ENCODE results near the gene IGFBPL1. TPM values are rescaled to one million over a fixed set of nuclear protein-coding genes. Genes with fewer than 3 reads are reported as not detected.

Gene IGFBPL1
- polyA plus RNA-seq, 3 donors, result not detected

- Histone ChIP-seq H3K4me1 (ENCODE audit: control insufficient read depth in 1 of 2, insufficient read depth in 2 of 2, low read length in 2 of 2) (no peaks in the 10 kb centered on the region), H3K79me2 (ENCODE audit: insufficient read depth, low read length) (no peaks in the 10 kb centered on the region), H3K4me3 (replicated peaks in 1 of 3; ENCODE audit: low read depth in 2 of 3, low read length in 3 of 3) (no peak overlapping the region), H3K36me3 (replicated peaks in 1 of 2; ENCODE audit: control insufficient read depth in 1 of 2, insufficient read depth in 2 of 2, low read length in 2 of 2) (no peaks in the 10 kb centered on the region), H3K27ac (ENCODE audit: low read depth in 1 of 2, low read length in 2 of 2) (no peak overlapping the region), H2AFZ (ENCODE audit: insufficient read depth, low read depth, low read length, poor library complexity, severe bottlenecking) (no peak overlapping the region), H3K9me3 (replicated peaks in 1 of 2; ENCODE audit: control insufficient read depth in 1 of 2, insufficient read depth in 1 of 2, low read length in 2 of 2) (no peaks in the 10 kb centered on the region), H3K9ac (ENCODE audit: insufficient read depth, low read length, poor library complexity, severe bottlenecking) (no peak overlapping the region), H3K4me2 (replicated peaks; ENCODE audit: extremely low read depth, low read length, poor library complexity, severe bottlenecking) (no peak overlapping the region), H3K27me3 (ENCODE audit: control insufficient read depth in 2 of 2, insufficient read depth in 2 of 2, low read length in 2 of 2) (peaks cover 2 to 9% of the 10 kb centered on the region in 2 donors), H4K20me1 (ENCODE audit: insufficient read depth, low read length) (no peaks in the 10 kb centered on the region)
- Mint-ChIP-seq H3K4me3 (no peak overlapping the region), H3K36me3 (no peaks in the 10 kb centered on the region), H3K4me1 (no peaks in the 10 kb centered on the region), H3K27ac (no peak overlapping the region), H3K27me3 (ENCODE audit: low read depth in 3 of 3) (peaks cover 3 to 18% (median 15%) of the 10 kb centered on the region in 3 donors), H3K9me3 (no peaks in the 10 kb centered on the region)
- no peak for DNase-seq
- 3% methylated on average over 4 of the region's 4 CpGs for WGBS (ENCODE audit: insufficient coverage)
- no peak for TF ChIP-seq CTCF (IDR thresholded peaks at IDR 0.05)
- intact Hi-C loops (cut with micrococcal nuclease), result no loop called here
Measured at GRCh38 chr9:38431116-38431515, 6.9 kb upstream of the IGFBPL1 start.

GRCh38 chr9:38428062-38428461, 3.8 kb upstream of the IGFBPL1 start:
- Mint-ChIP-seq H3K27ac (no peak overlapping the region), H3K36me3 (no peaks in the 10 kb centered on the region), H3K9me3 (peaks cover 0 to 1% (median 0%) of the 10 kb centered on the region in 7 donors), H3K4me3 (no peak overlapping the region), H3K27me3 (ENCODE audit: low read depth in 3 of 3) (peaks cover 24 to 43% (median 36%) of the 10 kb centered on the region in 3 donors), H3K4me1 (peaks cover 4% of the 10 kb centered on the region)
- Histone ChIP-seq H3K9me3 (replicated peaks in 1 of 2; ENCODE audit: control insufficient read depth in 1 of 2, insufficient read depth in 1 of 2, low read length in 2 of 2) (peaks cover 0 to 5% of the 10 kb centered on the region in 2 donors), H3K4me1 (ENCODE audit: control insufficient read depth in 1 of 2, insufficient read depth in 2 of 2, low read length in 2 of 2) (no peaks in the 10 kb centered on the region), H3K27me3 (ENCODE audit: control insufficient read depth in 2 of 2, insufficient read depth in 2 of 2, low read length in 2 of 2) (peaks cover 22 to 33% of the 10 kb centered on the region in 2 donors), H3K36me3 (replicated peaks in 1 of 2; ENCODE audit: control insufficient read depth in 1 of 2, insufficient read depth in 2 of 2, low read length in 2 of 2) (no peaks in the 10 kb centered on the region), H3K27ac (ENCODE audit: low read depth in 1 of 2, low read length in 2 of 2) (no peak overlapping the region), H3K4me2 (replicated peaks; ENCODE audit: extremely low read depth, low read length, poor library complexity, severe bottlenecking) (no peak overlapping the region), H3K4me3 (replicated peaks in 1 of 3; ENCODE audit: low read depth in 2 of 3, low read length in 3 of 3) (no peak overlapping the region), H2AFZ (ENCODE audit: insufficient read depth, low read depth, low read length, poor library complexity, severe bottlenecking) (no peak overlapping the region), H4K20me1 (ENCODE audit: insufficient read depth, low read length) (no peaks in the 10 kb centered on the region), H3K9ac (ENCODE audit: insufficient read depth, low read length, poor library complexity, severe bottlenecking) (no peak overlapping the region), H3K79me2 (ENCODE audit: insufficient read depth, low read length) (no peaks in the 10 kb centered on the region)
- WGBS (ENCODE audit: insufficient coverage), result no CpG with 5 or more reads among the region's 1 CpG
- no peak for DNase-seq
- intact Hi-C loops (cut with micrococcal nuclease), result no loop called here
- no peak for TF ChIP-seq CTCF (IDR thresholded peaks at IDR 0.05)
